Measurements from ENCODE around the gene CIRBP. TPM values are rescaled to one million over a fixed set of nuclear protein-coding genes. Genes with fewer than 3 reads are reported as not detected.

Gene CIRBP
- total RNA-seq, 1 experiment from 2014 or later: 263 TPM

- Histone ChIP-seq H3T11ph (ENCODE audit: low read length) (no peak overlapping the region), H4K20me1 (ENCODE audit: control insufficient read depth, insufficient read depth, insufficient read length) (no peaks in the 10 kb centered on the region), H2AFZ (ENCODE audit: low read length) (no peak overlapping the region), H3K9me3 (ENCODE audit: control insufficient read depth, low read depth, low read length) (no peaks in the 10 kb centered on the region), H4K5ac (ENCODE audit: insufficient read length, low read depth, low read length) (no peak overlapping the region), H2BK20ac (ENCODE audit: low read depth, low read length, poor library complexity, severe bottlenecking) (no peak overlapping the region), H3K23ac (ENCODE audit: insufficient read length, low read depth, low read length) (no peak overlapping the region), H3K4me2 (ENCODE audit: insufficient read depth, insufficient read length, low read length) (no peak overlapping the region), H3K18ac (ENCODE audit: insufficient read length, low read depth, low read length) (no peak overlapping the region), H2BK120ac (ENCODE audit: low read depth, low read length, poor library complexity, severe bottlenecking) (no peak overlapping the region), H3K4me1 (ENCODE audit: insufficient read depth, low read length) (no peaks in the 10 kb centered on the region), H3K4ac (ENCODE audit: low read depth, low read length) (no peak overlapping the region), H3K9ac (ENCODE audit: extremely low read depth, insufficient read length, low read length) (no peak overlapping the region), H3K27me3 (ENCODE audit: insufficient read depth, low read length) (no peaks in the 10 kb centered on the region), H3K14ac (ENCODE audit: insufficient read depth, low read length) (no peak overlapping the region), H2BK15ac (ENCODE audit: low read depth, low read length) (no peak overlapping the region), H3K79me1 (ENCODE audit: insufficient read depth, low read depth, low read length, poor library complexity, severe bottlenecking) (no peaks in the 10 kb centered on the region), H4K91ac (ENCODE audit: insufficient read length, low read depth, low read length) (no peak overlapping the region), H3K56ac (ENCODE audit: insufficient read length, low read depth, low read length) (no peak overlapping the region), H3K79me2 (ENCODE audit: insufficient read depth, low read length) (peaks cover 2% of the 10 kb centered on the region; the same call in 1 of the 2 replicates), H3K27ac (ENCODE audit: insufficient read length, low read depth, low read length) (no peak overlapping the region), H2AK5ac (ENCODE audit: insufficient read length, low read length) (no peak overlapping the region), H3K23me2 (ENCODE audit: insufficient read length, low read depth, low read length, poor library complexity, severe bottlenecking) (peaks cover 4% of the 10 kb centered on the region), H2BK12ac (ENCODE audit: insufficient read length, low read depth, low read length) (no peak overlapping the region), H2BK5ac (ENCODE audit: insufficient read length, low read length) (no peak overlapping the region), H4K8ac (replicated peaks; ENCODE audit: insufficient read length, low read depth, low read length) (no peak overlapping the region)
- H3K9me3 Mint-ChIP-seq: no peaks in the 10 kb centered on the region
- no peak for DNase-seq
- TF ChIP-seq CTCF (conservative IDR thresholded peaks at IDR 0.05): no peak
- no peak overlapping the region for H3K27ac Mint-ChIP-seq
- no peak overlapping the region for H3K4me3 Mint-ChIP-seq
- peaks cover 13% of the 10 kb centered on the region for H3K27me3 Mint-ChIP-seq (ENCODE audit: low read depth)
- WGBS (ENCODE audit: extremely low coverage, insufficient read length, low lambda C conversion rate): no CpG with 5 or more reads among the region's 19 CpGs
- no peaks in the 10 kb centered on the region for H3K36me3 Mint-ChIP-seq (ENCODE audit: insufficient read depth in 1 of 3, low read depth in 3 of 3)
- peaks cover 2 to 17% of the 10 kb centered on the region in 2 experiments; a peak in 3 of 4 replicates for H3K4me1 Mint-ChIP-seq
Observed at GRCh38 chr19:1289686-1290025, 20.5 kb downstream of the CIRBP start.
